ENCODE results near the gene IHH.

GRCh38 chr2:219032051-219032745 is 28.5 kb downstream of the IHH start:
- no peak for TF ChIP-seq POLR2A (IDR thresholded peaks at IDR 0.05)
- no peak for TF ChIP-seq CTCF (IDR thresholded peaks at IDR 0.05)
- no peak for TF ChIP-seq POLR2AphosphoS5 (IDR thresholded peaks at IDR 0.05)
